ENCODE results near the gene XBP1.
"Not testable (repeated sequence)": the region's sequence is repeated elsewhere in the genome, so short reads cannot be mapped to it uniquely, and the experiment has no call there.

Gene XBP1

DNA sequence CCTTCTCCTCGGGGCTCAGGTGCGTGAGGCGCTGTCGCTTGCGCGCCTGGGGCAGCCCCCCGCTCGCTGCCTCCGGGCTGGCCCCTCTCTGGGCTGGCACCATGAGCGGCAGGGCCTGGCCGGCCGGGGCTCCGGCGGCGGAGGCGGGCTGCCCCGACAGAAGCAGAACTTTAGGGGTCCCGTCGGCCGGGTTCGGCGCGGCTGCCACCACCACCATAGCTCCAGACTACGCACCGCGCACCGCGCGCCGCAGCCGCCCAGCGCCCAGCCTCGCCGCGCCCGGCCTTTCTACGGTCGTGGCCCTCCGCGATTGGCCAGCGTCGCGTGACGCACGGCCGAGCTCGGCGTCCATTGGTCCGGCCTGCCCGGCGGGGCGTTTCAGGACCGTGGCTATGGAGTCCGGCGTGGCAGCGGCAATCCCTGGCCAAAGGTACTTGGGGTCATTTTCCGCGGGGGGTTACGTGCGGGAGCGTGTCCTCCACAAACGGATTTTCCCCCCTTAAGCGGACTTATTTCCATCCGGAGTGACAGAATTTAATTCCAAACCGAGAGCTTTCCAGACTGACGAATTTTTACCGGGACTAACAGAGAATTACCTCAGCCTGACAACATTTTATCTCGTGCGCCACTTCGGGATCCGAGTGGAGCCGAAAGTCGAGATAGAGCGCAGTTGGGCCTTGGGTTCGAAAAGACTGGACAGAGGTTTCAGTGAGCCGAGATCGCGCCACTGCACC, at the start of gene XBP1:
XBP1 (minus strand) TSS at position 262 of the 734 bp plus-strand sequence.
- DNase-seq (ENCODE audit: low read depth): peak; percentile 74

DNA sequence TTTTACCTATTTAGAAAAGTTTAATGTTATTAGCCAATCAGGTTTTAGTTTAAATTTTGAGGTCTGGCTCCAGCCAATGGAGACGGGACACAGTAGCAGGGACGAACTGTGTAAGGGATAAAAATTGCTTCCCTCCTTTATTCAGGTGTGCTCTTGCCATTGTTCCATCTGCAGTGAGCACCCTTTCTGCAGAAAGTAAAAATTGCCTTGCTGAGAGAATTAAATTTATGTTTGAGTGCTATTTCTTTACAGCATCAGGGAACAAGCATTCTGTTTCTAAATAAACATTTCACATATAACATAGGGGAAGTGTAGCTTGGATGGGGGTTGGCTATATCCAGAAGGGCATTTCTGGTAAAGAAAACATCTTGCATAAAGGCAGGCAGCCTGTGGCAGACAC, 46.6 kb upstream of the XBP1 start:
- DNase-seq (ENCODE audit: low read depth): no peak

DNA sequence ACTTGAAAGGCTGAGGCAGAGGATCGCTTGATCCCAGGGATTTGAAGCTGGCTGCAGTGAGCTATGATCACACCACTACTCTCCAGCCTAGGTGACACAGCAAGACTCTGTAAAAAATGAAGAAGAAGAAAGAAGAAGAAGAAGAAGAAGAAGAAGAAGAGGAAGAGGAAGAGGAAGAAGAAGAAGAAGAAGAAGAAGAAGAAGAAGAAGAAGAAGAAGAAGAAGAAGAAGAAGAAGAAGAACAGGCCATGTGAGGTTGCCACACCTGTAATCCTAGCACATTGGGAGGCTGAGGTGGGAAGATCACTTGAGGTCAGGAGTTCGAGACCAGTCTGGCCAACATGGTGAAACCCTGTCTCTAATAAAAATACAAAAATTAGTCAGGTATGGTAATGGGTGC, 43.9 kb upstream of the XBP1 start:
- DNase-seq (ENCODE audit: low read depth): not testable (repeated sequence)

GRCh38 chr22:28843633-28844032, 43.3 kb upstream of the XBP1 start:
- no peak for DNase-seq (ENCODE audit: low read depth)

- no peak for DNase-seq (ENCODE audit: low read depth)
These were observed 40.7 kb upstream of the XBP1 start for GRCh38 chr22:28841111-28841510.

DNA sequence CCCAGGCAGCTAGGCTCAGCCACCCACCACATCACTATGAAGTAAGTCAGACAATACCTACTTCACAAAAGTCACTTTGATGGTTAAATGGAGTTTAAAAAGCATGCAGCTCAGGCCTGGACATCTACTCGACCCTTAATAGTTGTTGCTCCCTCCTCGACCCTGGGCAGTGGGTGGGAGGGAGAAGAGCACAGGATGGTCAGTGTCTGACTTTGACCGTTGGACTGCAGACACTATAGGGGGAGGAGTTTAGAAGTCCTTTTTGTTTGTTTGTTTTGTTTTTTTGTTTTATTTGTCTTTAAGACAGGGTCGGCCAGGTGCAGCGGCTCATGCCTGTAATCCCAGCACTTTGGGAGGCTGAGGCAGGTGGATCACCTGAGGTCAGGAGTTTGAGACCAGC, 38.6 kb upstream of the XBP1 start:
- no peak for DNase-seq (ENCODE audit: low read depth)

GRCh38 chr22:28837640-28838039, 37.3 kb upstream of the XBP1 start:
- no peak for DNase-seq (ENCODE audit: low read depth)

DNA sequence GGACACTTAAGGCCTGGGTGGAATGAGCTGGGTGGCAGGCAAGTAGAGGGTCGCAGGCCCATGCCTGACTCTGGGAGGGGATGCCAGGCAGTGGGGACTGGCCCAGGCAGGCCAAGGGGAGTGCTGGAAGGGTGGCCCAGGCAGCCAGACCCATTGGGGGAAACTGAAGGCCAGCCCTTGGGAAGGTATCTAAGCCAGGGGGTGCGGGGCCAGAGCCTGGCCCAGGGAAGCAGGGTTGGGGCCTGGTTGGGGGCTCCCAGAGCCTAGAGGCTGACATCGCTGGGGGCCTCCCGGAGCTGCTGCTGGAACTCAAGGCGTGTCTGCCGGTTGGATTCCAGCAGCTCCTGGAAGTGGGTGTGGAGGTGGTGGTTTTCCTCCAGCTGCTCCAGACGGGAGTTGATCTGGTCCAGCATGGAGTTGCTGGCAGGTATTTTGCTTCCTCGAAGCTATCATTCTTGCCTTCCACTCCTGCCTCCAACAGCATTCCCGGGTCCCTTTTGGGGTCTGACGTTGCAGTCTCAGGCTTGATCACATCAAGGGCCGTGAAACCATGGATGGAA, 35.3 kb upstream of the XBP1 start:
- no peak for DNase-seq (ENCODE audit: low read depth)

- no peak for DNase-seq (ENCODE audit: low read depth)
These were observed 33.0 kb upstream of the XBP1 start for GRCh38 chr22:28833276-28833923.

DNA sequence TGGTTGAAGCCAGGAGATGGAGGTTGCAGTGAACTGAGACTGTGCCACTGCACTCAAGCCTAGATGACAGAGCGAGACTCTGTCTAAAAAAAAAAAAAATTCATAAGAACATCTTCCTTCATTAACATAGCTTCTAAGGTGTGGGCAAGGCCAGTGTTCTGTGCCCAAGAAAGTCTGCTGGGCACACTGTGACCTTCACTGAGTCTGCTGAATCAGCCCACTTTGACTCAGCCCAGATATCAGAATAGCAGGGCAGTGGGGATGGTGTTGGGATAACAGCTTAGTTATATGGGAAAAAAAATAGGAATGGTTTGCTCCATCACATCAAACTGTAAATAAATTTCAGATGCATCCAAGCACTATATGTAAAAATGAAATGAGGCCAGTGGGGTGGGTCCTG, 32.4 kb upstream of the XBP1 start:
- no peak for DNase-seq (ENCODE audit: low read depth)

DNA sequence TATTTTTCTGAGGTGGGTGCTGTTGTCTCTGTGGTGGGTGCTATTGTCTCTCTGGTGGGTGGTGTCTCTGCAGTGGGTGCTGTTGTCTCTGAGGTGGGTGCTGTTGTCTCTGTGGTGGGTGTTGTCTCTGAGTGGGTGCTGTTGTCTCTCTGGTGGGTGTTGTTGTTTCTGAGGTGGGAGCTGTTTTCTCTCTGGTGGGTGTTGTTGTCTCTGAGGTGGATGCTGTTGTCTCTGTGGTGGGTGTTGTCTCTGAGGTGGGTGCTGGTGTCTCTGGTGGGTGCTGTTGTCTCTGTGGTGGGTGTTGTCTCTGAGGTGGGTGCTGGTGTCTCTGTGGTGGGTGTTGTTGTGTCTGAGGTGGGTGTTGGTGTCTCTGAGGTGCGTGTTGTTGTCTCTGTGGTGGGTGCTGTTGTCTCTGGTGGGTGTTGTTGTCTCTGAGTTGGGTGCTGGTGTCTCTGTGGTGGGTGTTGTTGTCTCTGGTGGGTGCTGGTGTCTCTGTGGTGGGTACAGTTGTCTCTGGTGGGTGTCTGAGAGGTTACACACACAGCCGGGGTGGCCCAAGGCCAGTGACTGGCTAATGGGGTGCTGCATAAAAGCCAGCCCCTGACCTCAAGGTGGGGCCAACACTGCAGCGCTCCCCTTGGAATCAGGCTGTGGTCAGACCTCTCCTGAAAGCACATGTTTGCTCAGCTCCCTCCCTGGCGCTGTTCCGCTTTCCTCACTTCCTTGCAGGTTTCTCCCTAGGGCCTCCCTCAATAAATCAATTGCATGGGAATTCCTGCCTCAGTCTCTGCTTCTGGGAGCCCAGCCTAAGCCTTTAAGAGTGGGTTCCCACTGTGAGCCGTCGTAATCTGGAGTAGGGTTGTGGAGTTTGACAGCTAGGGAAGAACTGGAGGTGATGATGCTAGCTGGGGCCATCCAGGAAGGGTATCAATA, 31.0 kb upstream of the XBP1 start:
- no peak for DNase-seq (ENCODE audit: low read depth)

- DNase-seq (ENCODE audit: low read depth): no peak
These were observed 30.1 kb upstream of the XBP1 start for GRCh38 chr22:28830441-28830840.

DNA sequence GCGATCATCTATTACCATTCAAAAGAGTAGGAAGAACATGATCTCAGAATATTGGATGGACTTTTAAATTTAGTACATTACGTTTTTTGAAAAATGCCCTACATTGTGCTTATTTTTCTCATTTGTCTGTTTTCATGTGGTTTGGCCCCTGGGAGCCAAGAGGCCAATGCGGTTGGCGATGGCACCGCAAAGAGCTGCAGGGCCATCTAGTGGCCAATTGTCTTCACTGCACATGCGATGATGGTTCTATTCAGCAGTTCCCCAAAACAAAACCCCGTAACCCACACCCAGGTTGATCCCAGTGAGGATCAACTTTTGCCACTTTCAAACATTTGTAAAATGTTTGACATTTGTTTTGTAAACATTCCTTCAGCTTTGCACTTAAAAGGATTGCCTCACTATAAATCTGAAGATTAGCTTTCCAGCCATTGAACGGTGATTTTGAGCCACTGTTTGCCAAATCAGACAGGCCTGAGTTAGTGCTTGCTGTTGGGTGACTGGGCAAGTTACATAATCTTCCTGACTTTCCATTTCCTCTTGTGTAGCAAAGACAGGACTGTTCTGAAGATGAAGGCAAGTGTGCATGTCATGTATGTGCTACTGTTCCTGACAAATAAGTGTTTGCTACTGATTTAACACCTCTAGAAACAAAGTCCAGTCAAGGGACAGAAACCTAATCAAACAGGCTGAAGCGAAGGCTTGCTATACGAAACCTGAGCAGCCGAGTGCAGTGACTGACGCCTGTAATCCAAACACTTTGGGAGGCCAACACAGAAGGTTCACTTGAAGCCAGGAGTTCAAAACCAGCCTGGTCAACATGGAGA, 29.2 kb upstream of the XBP1 start:
- DNase-seq (ENCODE audit: low read depth): peak; percentile 29

- no peak for DNase-seq (ENCODE audit: low read depth)
These were observed 26.6 kb upstream of the XBP1 start for GRCh38 chr22:28826921-28827320.

DNA sequence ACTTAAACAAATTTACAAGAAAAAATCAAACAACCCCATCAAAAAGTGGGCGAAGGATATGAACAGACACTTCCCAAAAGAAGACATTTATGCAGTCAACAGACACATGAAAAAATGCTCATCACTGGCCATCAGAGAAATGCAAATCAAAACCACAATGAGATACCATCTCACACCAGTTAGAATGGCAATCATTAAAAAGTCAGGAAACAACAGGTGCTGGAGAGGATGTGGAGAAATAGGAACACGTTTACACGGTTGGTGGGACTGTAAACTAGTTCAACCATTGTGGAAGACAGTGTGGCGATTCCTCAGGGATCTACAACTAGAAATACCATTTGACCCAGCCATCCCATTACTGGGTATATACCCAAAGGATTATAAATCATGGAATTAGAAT, 26.1 kb upstream of the XBP1 start:
- not testable (repeated sequence) for DNase-seq (ENCODE audit: low read depth)

DNA sequence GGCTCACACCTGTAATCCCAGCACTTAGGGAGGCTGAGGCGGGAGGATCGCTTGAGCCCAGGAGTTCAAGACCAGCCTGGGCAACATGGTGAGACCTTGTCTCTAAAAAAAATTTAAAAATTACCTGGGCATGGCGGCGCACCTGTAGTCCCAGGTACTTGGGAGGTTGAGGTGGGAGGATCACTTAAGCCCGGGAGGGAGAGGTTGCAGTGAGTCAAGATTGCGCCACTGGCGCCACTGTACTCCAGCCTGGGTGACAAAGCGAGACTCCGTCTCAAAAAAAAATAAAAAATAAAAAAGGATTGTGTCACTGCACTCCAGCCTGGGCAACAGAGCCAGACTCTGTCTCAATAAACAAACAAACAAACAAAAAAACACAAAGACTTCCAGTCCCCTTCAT, 24.1 kb upstream of the XBP1 start:
- not testable (repeated sequence) for DNase-seq (ENCODE audit: low read depth)

DNA sequence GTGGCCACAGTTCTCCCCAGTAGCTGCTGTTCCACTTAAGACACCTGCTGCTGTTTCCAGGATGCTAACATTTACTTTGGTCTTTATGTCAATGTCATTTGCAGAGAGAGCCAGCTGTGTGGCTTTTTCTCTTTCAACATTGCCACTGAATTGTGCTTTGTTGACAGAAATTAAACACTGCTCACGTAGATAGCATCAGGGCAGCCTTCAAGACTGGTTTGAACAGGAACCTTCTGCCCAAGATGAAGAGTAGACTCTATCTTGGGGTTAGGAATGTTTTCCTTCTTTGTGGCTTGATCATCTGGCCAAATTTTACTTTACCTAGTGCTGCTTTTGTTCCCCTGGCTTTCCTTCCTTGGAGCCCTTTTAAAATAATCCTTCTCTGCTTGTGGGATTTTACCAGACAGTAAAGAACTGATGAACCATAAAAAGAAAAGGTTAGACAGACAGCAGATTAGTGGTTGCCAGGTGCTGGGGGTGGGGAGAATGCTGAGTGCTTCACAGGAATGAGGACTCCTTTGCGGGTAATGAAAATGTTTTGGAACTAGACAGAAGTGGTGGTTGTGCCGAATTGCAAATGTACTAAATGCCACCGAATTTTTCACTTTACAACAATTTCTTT, 22.7 kb upstream of the XBP1 start:
- DNase-seq (ENCODE audit: low read depth): no peak

GRCh38 chr22:28821452-28821851, 21.1 kb upstream of the XBP1 start:
- no peak for DNase-seq (ENCODE audit: low read depth)

GRCh38 chr22:28820885-28821284, 20.5 kb upstream of the XBP1 start:
- no peak for DNase-seq (ENCODE audit: low read depth)

DNA sequence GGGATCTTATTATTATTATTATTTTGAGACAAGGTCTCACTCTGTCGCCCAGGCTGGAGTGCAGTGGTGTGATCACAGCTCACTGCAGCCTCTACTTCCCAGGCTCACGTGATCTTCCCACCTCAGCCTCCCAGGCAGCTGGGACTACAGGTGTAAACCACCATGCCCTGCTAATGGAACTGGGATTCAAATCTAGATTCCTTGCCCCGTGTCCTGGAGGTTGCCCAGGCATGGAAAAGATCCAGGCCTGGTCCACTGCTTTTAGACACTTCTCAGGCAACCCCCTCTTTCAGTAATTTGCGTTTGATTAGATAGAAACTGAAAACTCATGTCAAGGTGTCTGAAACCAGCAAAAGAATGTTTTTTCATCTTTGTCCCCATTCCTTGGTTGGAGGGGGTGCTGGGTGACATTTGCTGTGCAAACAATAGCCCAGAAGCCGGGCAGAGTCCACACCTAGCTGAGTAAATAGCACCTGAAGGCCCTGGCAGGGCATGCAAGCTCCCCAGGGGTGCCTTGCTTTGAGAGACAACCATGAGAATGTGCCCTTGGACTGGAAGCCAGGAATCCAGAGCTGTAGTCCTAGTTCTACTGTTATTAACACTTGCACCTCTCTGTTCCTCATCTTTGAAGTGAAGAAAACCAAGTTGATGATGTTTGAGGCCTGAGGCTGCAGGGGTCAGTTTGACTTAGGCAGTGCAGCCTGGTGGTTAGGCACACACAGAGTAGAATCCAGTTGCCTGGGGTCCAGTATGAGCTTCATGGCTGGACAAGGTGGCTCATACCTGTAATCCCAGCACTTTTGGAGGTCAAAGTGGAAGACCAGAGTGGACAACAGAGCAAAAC, 19.1 kb upstream of the XBP1 start:
- DNase-seq (ENCODE audit: low read depth): no peak

All from HS-5 (cell line).